Fibroblast of lung (primary cell): Measurements from ENCODE around the gene ATXN1. TPM values are rescaled to one million over a fixed set of nuclear protein-coding genes. Genes with fewer than 3 reads are reported as not detected.

Source experiments
- DNase-seq, 2 donors: peaks; one replicate each; pipeline versions ENCODE4 v3.0.0 to v3.0.0-alpha.2; 2010; ENCODE audit warnings: low read depth in 2 of 2
- H2AFZ ChIP-seq: 2 replicates; pipeline ENCODE4 v1.5.1; 2012; ENCODE audit warnings: low read length, control low read depth, inconsistent platforms
- H3K27ac ChIP-seq: 2 replicates; pipeline ENCODE4 v1.5.1; 2011; ENCODE audit warnings: low read length, control low read depth; ENCODE audit not compliant: insufficient read depth
- H3K27me3 ChIP-seq: 2 replicates; pipeline ENCODE4 v1.5.1; 2011; ENCODE audit warnings: mild to moderate bottlenecking, low read length; ENCODE audit not compliant: control insufficient read depth, insufficient read depth
- H3K36me3 ChIP-seq: 2 replicates; pipeline ENCODE4 v1.5.1; 2011; ENCODE audit warnings: low read length; ENCODE audit not compliant: control insufficient read depth, insufficient read depth
- H3K4me1 ChIP-seq: 2 replicates; pipeline ENCODE4 v1.5.1; 2011; ENCODE audit warnings: low read length; ENCODE audit not compliant: control insufficient read depth, insufficient read depth; ENCODE audit errors: extremely low read depth
- H3K4me2 ChIP-seq: 2 replicates; pipeline ENCODE4 v1.5.1; 2011; ENCODE audit warnings: low read length, control low read depth; ENCODE audit not compliant: insufficient read depth; ENCODE audit errors: extremely low read depth
- H3K4me3 ChIP-seq, 4 experiments: fragments of 200-600 bp in 1 of 4; sonication (generic) in 1 of 4; replicated peaks in 1 of 4; 2 replicates each; pipeline ENCODE4 v1.5.1; 2011 to 2016; ENCODE audit warnings: low read length in 4 of 4, low read depth in 3 of 4, mild to moderate bottlenecking in 3 of 4, control low read depth in 2 of 4, inconsistent platforms in 1 of 4, mixed read lengths in 1 of 4; ENCODE audit not compliant: insufficient read depth in 1 of 4; ENCODE audit errors: control extremely low read depth in 1 of 4
- H3K79me2 ChIP-seq: 2 replicates; pipeline ENCODE4 v1.5.1; 2012; ENCODE audit warnings: mild to moderate bottlenecking, low read length, inconsistent platforms; ENCODE audit not compliant: control insufficient read depth, insufficient read depth
- H3K9ac ChIP-seq: 2 replicates; pipeline ENCODE4 v1.5.1; 2011; ENCODE audit warnings: mild to moderate bottlenecking, low read length, control low read depth; ENCODE audit not compliant: insufficient read depth
- H3K9me3 ChIP-seq: 2 replicates; pipeline ENCODE4 v1.5.1; 2012; ENCODE audit warnings: low read depth, low read length; ENCODE audit not compliant: control insufficient read depth, insufficient read depth
- H4K20me1 ChIP-seq: 2 replicates; pipeline ENCODE4 v1.5.1; 2011; ENCODE audit warnings: low read length; ENCODE audit not compliant: control insufficient read depth, insufficient read depth; ENCODE audit errors: extremely low read depth
- EZH2 ChIP-seq: IDR thresholded peaks from 2 replicates; pipeline ENCODE4 v1.5.1; 2012; ENCODE audit warnings: low read length, control low read depth, mild to moderate bottlenecking; ENCODE audit errors: missing control alignments
- polyA plus RNA-seq, 2 donors: library from polyadenylated mRNA; depleted of rRNA in 1 of 2; stranded (reverse) in 1 of 2; unstranded in 1 of 2; fragments of >200 nt; gene quantifications; 2 replicates each; pipeline ENCODE4 v1.2.1, GENCODE V29; 2011 to 2012; ENCODE audit warnings: missing spikeins in 1 of 2
- total RNA-seq: library from RNA; depleted of rRNA; stranded (reverse); fragments of >200 nt; gene quantifications from 2 replicates; pipeline ENCODE4 v1.2.1, GENCODE V29; 2014
- TF ChIP-seq, protein P1 (sequence below), 2 donors: IDR thresholded peaks in 1 of 2; conservative IDR thresholded peaks in 1 of 2; 1 replicate in 1 of 2; 2 replicates in 1 of 2; pipeline ENCODE4 v1.5.1; 2011 to 2012; ENCODE audit warnings: low read length in 2 of 2, control low read depth in 1 of 2, inconsistent platforms in 1 of 2, low read depth in 1 of 2, mild to moderate bottlenecking in 1 of 2

ATXN1 gene
- total and polyA plus RNA-seq, 2 donors (not counting 1 experiment from before 2014, with no cell fraction given): 15.8 to 40.5 TPM

DNA sequence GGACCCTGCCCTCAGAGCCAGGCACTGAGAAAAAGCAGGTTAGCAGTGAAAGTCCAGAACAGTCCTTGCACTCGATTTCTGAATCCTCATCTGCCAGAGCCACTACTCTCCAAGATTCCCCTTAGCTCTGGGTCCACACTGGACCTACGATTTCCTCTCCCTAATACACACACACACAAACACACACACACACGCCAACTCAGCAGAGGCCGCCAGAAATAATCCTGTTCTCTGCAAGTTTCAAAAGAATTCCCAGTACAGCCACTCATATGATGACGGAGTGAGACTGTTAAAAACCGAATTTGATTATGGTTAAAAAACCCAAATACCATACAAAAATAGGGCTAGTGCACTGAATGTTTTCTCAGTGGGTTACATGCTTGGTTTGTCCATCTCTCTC lies 432.0 kb downstream of the ATXN1 start:
- TF ChIP-seq, protein P1, sequence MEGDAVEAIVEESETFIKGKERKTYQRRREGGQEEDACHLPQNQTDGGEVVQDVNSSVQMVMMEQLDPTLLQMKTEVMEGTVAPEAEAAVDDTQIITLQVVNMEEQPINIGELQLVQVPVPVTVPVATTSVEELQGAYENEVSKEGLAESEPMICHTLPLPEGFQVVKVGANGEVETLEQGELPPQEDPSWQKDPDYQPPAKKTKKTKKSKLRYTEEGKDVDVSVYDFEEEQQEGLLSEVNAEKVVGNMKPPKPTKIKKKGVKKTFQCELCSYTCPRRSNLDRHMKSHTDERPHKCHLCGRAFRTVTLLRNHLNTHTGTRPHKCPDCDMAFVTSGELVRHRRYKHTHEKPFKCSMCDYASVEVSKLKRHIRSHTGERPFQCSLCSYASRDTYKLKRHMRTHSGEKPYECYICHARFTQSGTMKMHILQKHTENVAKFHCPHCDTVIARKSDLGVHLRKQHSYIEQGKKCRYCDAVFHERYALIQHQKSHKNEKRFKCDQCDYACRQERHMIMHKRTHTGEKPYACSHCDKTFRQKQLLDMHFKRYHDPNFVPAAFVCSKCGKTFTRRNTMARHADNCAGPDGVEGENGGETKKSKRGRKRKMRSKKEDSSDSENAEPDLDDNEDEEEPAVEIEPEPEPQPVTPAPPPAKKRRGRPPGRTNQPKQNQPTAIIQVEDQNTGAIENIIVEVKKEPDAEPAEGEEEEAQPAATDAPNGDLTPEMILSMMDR (conservative IDR thresholded peaks at IDR 0.05 in 1 of 2, IDR thresholded peaks at IDR 0.05 in 1 of 2; ENCODE audit: low read depth in 1 of 2, low read length in 2 of 2): no peak
- no peak for TF ChIP-seq EZH2
- Histone ChIP-seq H2AFZ (no peak overlapping the region), H3K4me2 (no peak overlapping the region), H3K27me3 (no peaks in the 10 kb centered on the region), H3K36me3 (peaks cover 8% of the 10 kb centered on the region), H4K20me1 (no peaks in the 10 kb centered on the region), H3K9ac (no peak overlapping the region), H3K9me3 (no peaks in the 10 kb centered on the region), H3K4me3 (no peak overlapping the region), H3K4me1 (peaks cover 19% of the 10 kb centered on the region), H3K79me2 (no peaks in the 10 kb centered on the region), H3K27ac (no peak overlapping the region)
- DNase-seq: no peak

DNA sequence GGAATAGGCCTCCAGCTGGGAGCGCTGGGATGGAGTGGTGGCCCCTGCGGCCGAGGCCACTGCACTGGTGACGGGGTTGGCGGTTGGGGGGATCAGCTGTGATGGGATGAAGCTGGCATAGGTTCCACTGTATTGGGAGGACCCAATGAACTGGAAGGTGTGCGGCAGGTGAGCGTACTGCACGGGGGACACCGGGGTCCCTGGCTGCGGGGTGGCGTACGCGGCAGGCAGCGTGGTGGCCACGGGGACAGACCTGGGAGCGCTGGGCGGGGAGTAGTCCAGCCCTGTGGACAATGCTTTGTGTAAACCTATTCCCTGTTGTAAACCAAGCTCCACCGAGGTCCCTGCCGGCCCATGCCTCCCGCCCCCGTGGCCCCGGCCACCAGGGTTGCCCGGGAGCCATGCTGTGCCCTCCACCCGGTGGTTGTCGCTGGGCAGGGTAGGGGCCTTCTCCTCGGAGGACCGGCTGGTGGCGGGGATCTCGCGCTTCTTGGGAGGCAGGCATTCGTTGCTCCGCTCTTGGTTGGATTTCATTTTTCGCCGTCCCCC lies 433.4 kb downstream of the ATXN1 start:
- no peaks in the 10 kb centered on the region for H3K9me3 ChIP-seq
- TF ChIP-seq EZH2: no peak
- TF ChIP-seq, protein P1 (conservative IDR thresholded peaks at IDR 0.05 in 1 of 2, IDR thresholded peaks at IDR 0.05 in 1 of 2; ENCODE audit: low read depth in 1 of 2, low read length in 2 of 2): no peak
- no peaks in the 10 kb centered on the region for H4K20me1 ChIP-seq
- no peaks in the 10 kb centered on the region for H3K27me3 ChIP-seq
- peaks cover 8% of the 10 kb centered on the region for H3K36me3 ChIP-seq
- H3K79me2 ChIP-seq: no peaks in the 10 kb centered on the region
- H3K4me1 ChIP-seq: peaks cover 20% of the 10 kb centered on the region
- no peak overlapping the region for H3K9ac ChIP-seq
- DNase-seq: no peak
- no peak overlapping the region for H3K27ac ChIP-seq
- H3K4me2 ChIP-seq: no peak overlapping the region
- no peak overlapping the region for H2AFZ ChIP-seq
- no peak overlapping the region for H3K4me3 ChIP-seq

DNA sequence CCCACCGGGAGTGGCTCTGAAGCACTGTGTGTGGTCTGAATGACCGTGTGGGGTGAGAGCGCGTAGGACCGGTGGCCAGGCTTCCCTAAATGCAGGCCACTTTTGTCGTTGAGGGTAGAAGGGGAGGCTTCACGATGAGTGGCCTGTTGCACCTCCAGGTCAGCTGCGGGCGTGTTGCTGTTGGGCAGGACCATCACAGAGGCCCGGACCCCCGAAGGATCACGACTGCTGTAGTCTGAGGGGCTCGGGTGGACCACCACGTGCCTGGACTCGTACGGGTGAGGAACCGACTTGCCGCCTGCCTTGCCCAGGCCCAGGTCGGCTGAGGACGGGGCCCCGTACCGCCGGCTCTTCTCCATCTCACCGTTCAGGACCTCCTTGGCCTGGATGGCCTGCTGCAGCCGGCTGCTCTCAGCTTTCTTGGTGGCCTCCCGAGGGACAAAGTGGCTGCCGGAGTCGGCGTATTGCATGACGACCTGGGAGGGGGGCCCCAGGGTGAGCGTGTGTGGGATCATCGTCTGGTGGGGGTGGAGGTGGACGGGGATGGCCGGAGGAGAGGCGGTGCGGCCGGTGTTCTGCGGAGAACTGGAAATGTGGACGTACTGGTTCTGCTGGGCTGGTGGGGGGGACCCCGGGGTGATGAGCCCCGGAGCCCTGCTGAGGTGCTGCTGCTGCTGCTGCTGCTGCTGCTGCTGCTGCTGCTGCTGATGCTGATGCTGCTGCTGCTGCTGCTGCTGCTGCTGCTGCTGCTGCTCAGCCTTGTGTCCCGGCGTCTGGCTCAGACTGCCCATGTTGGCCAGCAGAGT lies 434.1 kb downstream of the ATXN1 start:
- TF ChIP-seq, protein P1 (conservative IDR thresholded peaks at IDR 0.05 in 1 of 2, IDR thresholded peaks at IDR 0.05 in 1 of 2; ENCODE audit: low read depth in 1 of 2, low read length in 2 of 2): no peak
- TF ChIP-seq EZH2: no peak
- no peak overlapping the region for H2AFZ ChIP-seq
- peaks cover 8% of the 10 kb centered on the region for H3K36me3 ChIP-seq
- H3K4me3 ChIP-seq: no peak overlapping the region
- DNase-seq: no peak
- no peak overlapping the region for H3K4me2 ChIP-seq
- no peak overlapping the region for H3K9ac ChIP-seq
- H3K9me3 ChIP-seq: no peaks in the 10 kb centered on the region
- H3K79me2 ChIP-seq: no peaks in the 10 kb centered on the region
- no peak overlapping the region for H3K27ac ChIP-seq
- H3K4me1 ChIP-seq: peaks cover 21% of the 10 kb centered on the region
- H4K20me1 ChIP-seq: no peaks in the 10 kb centered on the region
- H3K27me3 ChIP-seq: no peaks in the 10 kb centered on the region
